Middle frontal gyrus (tissue), 1 donor: ENCODE measurements around the gene CCND1.
"Not testable (repeated sequence)": the region's sequence is repeated elsewhere in the genome, so short reads cannot be mapped to it uniquely, and the experiment has no call there.

ENCODE experiments used
- DNase-seq: peaks from one replicate; pipeline ENCODE4 v3.0.0-alpha.2; 2015; ENCODE audit warnings: low spot score; ENCODE audit errors: extremely low spot score

CCND1 gene

GRCh38 chr11:69617682-69618081, 23.3 kb upstream of the CCND1 start:
- DNase-seq: no peak

- DNase-seq: no peak
These were observed 22.7 kb upstream of the CCND1 start for GRCh38 chr11:69618237-69618636.

GRCh38 chr11:69620683-69621290, 20.2 kb upstream of the CCND1 start:
- DNase-seq: no peak

GRCh38 chr11:69622097-69622681, 18.8 kb upstream of the CCND1 start:
- DNase-seq: not testable (repeated sequence)

- no peak for DNase-seq
These were observed 16.7 kb upstream of the CCND1 start for GRCh38 chr11:69624293-69624692.

GRCh38 chr11:69625476-69625875, 15.5 kb upstream of the CCND1 start:
- no peak for DNase-seq

- no peak for DNase-seq
These were observed 13.4 kb upstream of the CCND1 start for GRCh38 chr11:69627551-69627950.

- no peak for DNase-seq
These were observed 10.9 kb upstream of the CCND1 start for GRCh38 chr11:69630017-69630416.

GRCh38 chr11:69630424-69630823, 10.5 kb upstream of the CCND1 start:
- no peak for DNase-seq

- DNase-seq: no peak
These were observed 8.1 kb upstream of the CCND1 start for GRCh38 chr11:69632900-69633299.

- no peak for DNase-seq
These were observed 6.9 kb upstream of the CCND1 start for GRCh38 chr11:69634069-69634468.

GRCh38 chr11:69634590-69634989, 6.4 kb upstream of the CCND1 start:
- no peak for DNase-seq

- DNase-seq: no peak
These were observed 5.8 kb upstream of the CCND1 start for GRCh38 chr11:69635195-69635594.

GRCh38 chr11:69635804-69636511, 5.0 kb upstream of the CCND1 start:
- DNase-seq: no peak

- no peak for DNase-seq
These were observed 4.3 kb upstream of the CCND1 start for GRCh38 chr11:69636512-69637197.

- no peak for DNase-seq
These were observed 3.6 kb upstream of the CCND1 start for GRCh38 chr11:69637198-69637940.

GRCh38 chr11:69637941-69638871, 2.8 kb upstream of the CCND1 start:
- no peak for DNase-seq

GRCh38 chr11:69638941-69639681, 1.8 kb upstream of the CCND1 start:
- DNase-seq: peak; percentile 59

GRCh38 chr11:69639831-69640230, 1.1 kb upstream of the CCND1 start:
- no peak for DNase-seq
